ENCODE results near the gene DENND1B.

Gene DENND1B

GRCh38 chr1:197633447-197634078, 141.7 kb downstream of the DENND1B start:
- TF ChIP-seq CTCF (IDR thresholded peaks at IDR 0.05), result no peak

- no peak for TF ChIP-seq CTCF (IDR thresholded peaks at IDR 0.05)
Measured at GRCh38 chr1:197632651-197633050, 142.6 kb downstream of the DENND1B start.

DNA sequence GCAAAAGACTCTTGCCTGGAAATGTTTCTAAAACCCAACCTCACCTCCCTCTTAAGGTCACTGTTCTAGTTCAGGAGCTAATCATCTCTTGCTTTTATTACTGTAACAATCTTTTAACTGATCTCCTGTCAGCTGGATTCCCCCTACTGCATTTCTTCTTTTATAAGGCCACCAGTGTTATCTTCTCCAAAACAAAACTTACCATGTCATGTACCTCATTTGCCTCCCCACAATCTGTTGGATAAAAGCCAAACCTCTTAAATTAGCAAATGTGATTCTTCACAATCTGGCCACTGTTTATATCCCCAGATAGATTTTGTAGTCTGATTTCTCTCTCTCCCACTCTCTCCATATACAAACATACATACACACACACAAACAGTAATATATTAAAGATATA, 143.3 kb downstream of the DENND1B start:
- TF ChIP-seq CTCF (IDR thresholded peaks at IDR 0.05), result no peak

DNA sequence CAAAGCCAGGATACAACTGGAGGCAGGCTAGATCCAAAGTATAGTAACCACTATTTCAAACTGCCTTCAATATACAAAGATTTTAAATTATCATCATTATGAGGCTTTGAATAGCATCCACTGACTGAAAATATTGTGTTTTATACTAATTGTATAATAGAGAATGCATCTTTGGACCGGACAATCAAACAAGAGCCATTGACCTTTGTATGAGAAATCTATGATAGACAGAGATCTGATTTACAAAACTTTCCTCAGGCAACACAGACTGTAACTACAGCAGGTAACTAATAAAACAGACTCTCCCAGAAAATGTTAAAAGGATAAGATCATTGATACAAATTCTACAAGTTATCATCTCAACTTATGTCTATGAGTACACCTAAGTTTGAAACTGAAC, 152.9 kb downstream of the DENND1B start:
- no peak for TF ChIP-seq CTCF (IDR thresholded peaks at IDR 0.05)

- no peak for TF ChIP-seq CTCF (IDR thresholded peaks at IDR 0.05)
Measured at GRCh38 chr1:197621761-197622160, 153.5 kb downstream of the DENND1B start.

- no peak for TF ChIP-seq CTCF (IDR thresholded peaks at IDR 0.05)
Measured at GRCh38 chr1:197620714-197621163, 154.5 kb downstream of the DENND1B start.

DNA sequence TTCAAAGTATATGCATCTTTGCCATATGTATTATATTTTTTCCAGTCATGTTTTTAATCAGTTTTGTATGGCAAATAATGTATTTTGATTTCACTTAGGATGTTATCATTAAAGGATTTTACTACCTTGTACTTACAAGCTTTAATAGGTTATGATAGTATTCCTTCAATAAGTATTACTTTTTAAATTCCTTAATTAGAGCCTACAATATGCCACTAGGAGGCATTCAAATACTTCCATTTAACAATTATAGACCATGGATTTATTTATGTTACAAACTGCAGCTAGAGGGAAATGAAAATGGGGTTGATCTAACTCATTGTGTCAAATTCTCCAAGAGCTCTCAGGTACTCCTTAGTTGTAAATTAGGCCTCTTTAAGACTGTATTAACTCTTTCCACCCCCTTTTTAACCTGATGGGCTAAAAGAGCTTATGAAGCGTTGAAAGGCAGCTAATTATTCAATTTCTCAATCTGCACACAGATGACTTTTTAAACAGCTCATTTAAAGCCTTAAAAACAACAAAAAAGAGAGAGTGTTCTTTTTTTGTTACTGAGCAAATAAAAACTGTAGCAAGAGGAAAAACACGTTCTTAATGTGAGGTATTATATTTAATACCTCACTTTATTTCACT, 156.2 kb downstream of the DENND1B start:
- peak; percentile 78 for TF ChIP-seq CTCF (IDR thresholded peaks at IDR 0.05)
